HEK293 (cell line): Measurements from ENCODE around the gene TST.

ENCODE experiments used
- CTCF ChIA-PET: fragments of 350-600 bp; formaldehyde crosslinking; extraction: SDS; loops from one replicate; lab custom pipeline; 2021; ENCODE audit warnings: antibody characterized with exemption; lab: Yijun Ruan, JAX
- POLR2A ChIA-PET: fragments of 300-600 bp; formaldehyde crosslinking; extraction: SDS; loops from one replicate; lab custom pipeline; 2020; ENCODE audit warnings: antibody characterized with exemption, inconsistent platforms; lab: Yijun Ruan, JAX
- H3K27ac ChIP-seq: fragments of 200-500 bp; sonication (Bioruptor generic); 2 replicates; pipeline ENCODE4 v1.5.1; 2014; ENCODE audit warnings: low read depth, low read length, control low read depth, inconsistent platforms; ENCODE audit errors: extremely low read depth
- H3K36me3 ChIP-seq, 2 experiments: fragments of 200-500 bp in 1 of 2; sonication (Bioruptor generic) in 1 of 2; 1 replicate in 1 of 2; 2 replicates in 1 of 2; pipeline ENCODE4 v1.5.1; 2014 to 2017; ENCODE audit warnings: inconsistent platforms in 2 of 2, low read length in 2 of 2; ENCODE audit not compliant: control insufficient read depth in 2 of 2, insufficient read depth in 1 of 2
- H3K4me1 ChIP-seq: fragments of 200-500 bp; sonication (Bioruptor generic); 2 replicates; pipeline ENCODE4 v1.5.1; 2014; ENCODE audit warnings: mild to moderate bottlenecking, low read length, inconsistent platforms; ENCODE audit not compliant: control insufficient read depth, insufficient read depth
- H3K4me3 ChIP-seq: 2 replicates; pipeline ENCODE4 v1.5.1; 2011; ENCODE audit warnings: low read depth, mild to moderate bottlenecking, control low read depth, low read length, moderate library complexity
- H3K9me3 ChIP-seq: fragments of 200-500 bp; sonication (Bioruptor generic); 2 replicates; pipeline ENCODE4 v1.5.1; 2014; ENCODE audit warnings: low read depth, low read length, inconsistent platforms; ENCODE audit not compliant: control insufficient read depth, insufficient read depth
- ATF2 ChIP-seq: fragments of 450-650 bp; formaldehyde crosslinking; IDR thresholded peaks from 2 replicates; pipeline ENCODE4 v1.5.1; 2016; ENCODE audit warnings: missing biosample characterization, missing genetic modification characterization, low read depth
- EGR2 ChIP-seq: fragments of 450-650 bp; formaldehyde crosslinking; IDR thresholded peaks from 2 replicates; pipeline ENCODE4 v1.5.1; 2016; ENCODE audit warnings: low read depth, missing biosample characterization, missing genetic modification characterization
- HIC1 ChIP-seq: fragments of 450-650 bp; formaldehyde crosslinking; IDR thresholded peaks from 2 replicates; pipeline ENCODE4 v1.5.1; 2016; ENCODE audit warnings: missing biosample characterization, missing genetic modification characterization
- KLF16 ChIP-seq: fragments of 450-650 bp; formaldehyde crosslinking; IDR thresholded peaks from 2 replicates; pipeline ENCODE4 v1.5.1; 2017; ENCODE audit warnings: missing biosample characterization, missing genetic modification characterization
- PATZ1 ChIP-seq: fragments of 450-650 bp; formaldehyde crosslinking; IDR thresholded peaks from 2 replicates; pipeline ENCODE4 v1.5.1; 2016; ENCODE audit warnings: missing biosample characterization, missing genetic modification characterization
- PRDM6 ChIP-seq: fragments of 450-650 bp; formaldehyde crosslinking; IDR thresholded peaks from 2 replicates; pipeline ENCODE4 v1.5.1; 2017; ENCODE audit warnings: missing biosample characterization, missing genetic modification characterization
- ZBTB6 ChIP-seq: fragments of 450-650 bp; formaldehyde crosslinking; IDR thresholded peaks from 2 replicates; pipeline ENCODE4 v1.5.1; 2017; ENCODE audit warnings: missing biosample characterization, missing genetic modification characterization
- ZFHX2 ChIP-seq: fragments of 450-650 bp; formaldehyde crosslinking; conservative IDR thresholded peaks from 2 replicates; pipeline ENCODE4 v1.5.1; 2016; ENCODE audit warnings: missing biosample characterization, missing genetic modification characterization
- ZNF112 ChIP-seq: fragments of 450-650 bp; formaldehyde crosslinking; IDR thresholded peaks from 2 replicates; pipeline ENCODE4 v1.5.0; 2017; ENCODE audit warnings: missing biosample characterization, missing genetic modification characterization
- ZNF140 ChIP-seq: fragments of 450-650 bp; formaldehyde crosslinking; IDR thresholded peaks from 2 replicates; pipeline ENCODE4 v1.5.1; 2016; ENCODE audit warnings: missing biosample characterization, missing genetic modification characterization
- ZNF214 ChIP-seq: fragments of 450-650 bp; formaldehyde crosslinking; IDR thresholded peaks from 2 replicates; pipeline ENCODE4 v1.5.1; 2017; ENCODE audit warnings: missing biosample characterization, mild to moderate bottlenecking, missing genetic modification characterization, borderline replicate concordance
- ZNF221 ChIP-seq: fragments of 450-650 bp; formaldehyde crosslinking; IDR thresholded peaks from 2 replicates; pipeline ENCODE4 v1.5.1; 2017; ENCODE audit warnings: missing biosample characterization, missing genetic modification characterization, borderline replicate concordance
- ZNF513 ChIP-seq: fragments of 450-650 bp; IDR thresholded peaks from 2 replicates; pipeline ENCODE4 v1.5.1; 2018; ENCODE audit warnings: missing biosample characterization, missing genetic modification characterization
- ZNF549 ChIP-seq: fragments of 450-650 bp; IDR thresholded peaks from 2 replicates; pipeline ENCODE4 v1.5.1; 2018; ENCODE audit warnings: missing biosample characterization, missing genetic modification characterization, mild to moderate bottlenecking, inconsistent platforms, moderate library complexity
- ZNF621 ChIP-seq: fragments of 450-650 bp; formaldehyde crosslinking; IDR thresholded peaks from 2 replicates; pipeline ENCODE4 v1.5.1; 2017; ENCODE audit warnings: missing biosample characterization, missing genetic modification characterization
- ZNF768 ChIP-seq: fragments of 450-650 bp; formaldehyde crosslinking; IDR thresholded peaks from 2 replicates; pipeline ENCODE4 v1.5.1; 2018; ENCODE audit warnings: missing biosample characterization, mild to moderate bottlenecking, missing genetic modification characterization
- ZNF785 ChIP-seq: fragments of 450-650 bp; formaldehyde crosslinking; IDR thresholded peaks from 2 replicates; pipeline ENCODE4 v1.5.1; 2016; ENCODE audit warnings: missing biosample characterization, missing genetic modification characterization
- ZSCAN4 ChIP-seq: fragments of 450-650 bp; formaldehyde crosslinking; IDR thresholded peaks from 2 replicates; pipeline ENCODE4 v1.5.1; 2017; ENCODE audit warnings: missing biosample characterization, missing genetic modification characterization

The TST gene

GRCh38 chr22:37062376-37062675 is 43.1 kb upstream of the TST start (continued):
- TF ChIP-seq ZNF785 (tag by site-specific recombination) (no peak), ZSCAN4 (tag by site-specific recombination) (no peak), KLF16 (no peak), ZNF621 (tag by site-specific recombination) (no peak), ATF2 (tag by site-specific recombination) (no peak), ZNF221 (tag by site-specific recombination) (no peak)

GRCh38 chr22:37061611-37062375 is 42.5 kb upstream of the TST start:
- H3K4me3 ChIP-seq: no peak overlapping the region
- ChIA-PET POLR2A (interaction anchor here (1.1 kb wide), 1 partner anchor 11 kb away, joined by 3 read pairs; the partner anchor contains the start of gene KCTD17), CTCF (interaction anchor here (1.0 kb wide), 1 partner anchor 16 kb away, joined by 4 read pairs; no protein-coding TSS in a partner anchor)
- TF ChIP-seq ZNF549: no peak
- TF ChIP-seq ZNF768 (tag by site-specific recombination): peak; percentile 72; the same call in 1 of the 2 replicates
- H3K4me1 ChIP-seq: no peaks in the 10 kb centered on the region
- peaks cover 0 to 49% of the 10 kb centered on the region in 2 experiments; a peak in 2 of 3 replicates for H3K36me3 ChIP-seq
- H3K27ac ChIP-seq: no peak overlapping the region
- no peaks in the 10 kb centered on the region for H3K9me3 ChIP-seq

GRCh38 chr22:37060801-37061610 is 41.8 kb upstream of the TST start:
- H3K4me1 ChIP-seq: no peaks in the 10 kb centered on the region
- H3K27ac ChIP-seq: no peak overlapping the region
- no peaks in the 10 kb centered on the region for H3K9me3 ChIP-seq
- POLR2A ChIA-PET: interaction anchor here (1.1 kb wide), 1 partner anchor 10 kb away, joined by 3 read pairs; the partner anchor contains the start of gene KCTD17
- no peak overlapping the region for H3K4me3 ChIP-seq
- CTCF ChIA-PET: interaction anchor here (0.6 to 1.0 kb wide), 2 partner anchors 17 to 256 kb away, joined by 4 read pairs; no protein-coding TSS in a partner anchor
- peaks cover 0 to 57% of the 10 kb centered on the region in 2 experiments; a peak in 2 of 3 replicates for H3K36me3 ChIP-seq
- TF ChIP-seq PRDM6 (tag by site-specific recombination) (no peak), ZNF513 (tag by site-specific recombination) (peak; percentile 56; the same call in 1 of the 2 replicates), PATZ1 (tag by site-specific recombination) (peak; percentile 84), EGR2 (peak; percentile 98), ZBTB6 (no peak), HIC1 (tag by site-specific recombination) (0 out of 2 replicates have a peak, but pooled peaks have one; percentile 36), ZNF140 (no peak), ZNF214 (tag by site-specific recombination) (no peak), ZNF112 (tag by site-specific recombination) (no peak), ZFHX2 (peak; percentile 88)
